WTC11 (cell line): Measurements from ENCODE around the gene ZNF780B. TPM values are rescaled to one million over a fixed set of nuclear protein-coding genes. Genes with fewer than 3 reads are reported as not detected.

Experiments
- ATAC-seq: fragments of 200-7000 bp; cut with Tn5 transposase; 2 replicates; pipeline ENCODE4 v1.10.0; 2021; ENCODE audit warnings: mild to moderate bottlenecking, moderate library complexity
- CTCF ChIA-PET: fragments of 300-600 bp; sonication (Branson Sonifier 250); formaldehyde crosslinking; loops from one replicate; lab custom pipeline; 2021; ENCODE audit warnings: antibody characterized with exemption; lab: Charles Lee
- POLR2A ChIA-PET: fragments of 350-600 bp; sonication (Branson Sonifier 250); formaldehyde crosslinking; loops from one replicate; lab custom pipeline; 2021; ENCODE audit warnings: antibody characterized with exemption; lab: Charles Lee
- DNase-seq: peaks from one replicate; pipeline ENCODE4 v3.0.0; 2021; ENCODE audit warnings: low spot score
- H3K27ac Mint-ChIP-seq: 2 replicates; pipeline ENCODE4 v1.8.0; 2021; ENCODE audit warnings: mixed read lengths
- H3K27me3 Mint-ChIP-seq: 2 replicates; pipeline ENCODE4 v1.8.0; 2021; ENCODE audit warnings: low read depth, mild to moderate bottlenecking, moderate library complexity, mixed read lengths
- H3K36me3 Mint-ChIP-seq: 2 replicates; pipeline ENCODE4 v1.8.0; 2021; ENCODE audit warnings: mixed read lengths
- H3K4me1 Mint-ChIP-seq: 2 replicates; pipeline ENCODE4 v1.8.0; 2022; ENCODE audit warnings: mixed read lengths
- H3K4me3 Mint-ChIP-seq: 2 replicates; pipeline ENCODE4 v1.8.0; 2021; ENCODE audit warnings: mild to moderate bottlenecking, moderate library complexity, mixed read lengths
- H3K9me3 Mint-ChIP-seq: 2 replicates; pipeline ENCODE4 v1.8.0; 2021; ENCODE audit warnings: mixed read lengths
- CTCF ChIP-seq: fragments of 200-600 bp; IDR thresholded peaks from 2 replicates; pipeline ENCODE4 v1.8.0; 2022; ENCODE audit warnings: antibody characterized with exemption
- ESRRA ChIP-seq: sonication (generic); formaldehyde crosslinking; IDR thresholded peaks from 2 replicates; pipeline ENCODE4 v1.8.1; 2022; ENCODE audit warnings: mild to moderate bottlenecking, missing genetic modification reagents, borderline replicate concordance
- FOXJ3 ChIP-seq: sonication (generic); formaldehyde crosslinking; IDR thresholded peaks from 2 replicates; pipeline ENCODE4 v1.9.0; 2021; ENCODE audit warnings: missing genetic modification reagents, mild to moderate bottlenecking, borderline replicate concordance
- FOXP1 ChIP-seq: sonication (generic); formaldehyde crosslinking; IDR thresholded peaks from 2 replicates; pipeline ENCODE4 v1.8.0; 2022; ENCODE audit warnings: missing genetic modification reagents, mild to moderate bottlenecking, moderate library complexity, borderline replicate concordance
- GTF2I ChIP-seq: fragments of 250-450 bp; sonication (Bioruptor Pico); conservative IDR thresholded peaks from 2 replicates; pipeline ENCODE4 v1.4.0; 2021; ENCODE audit warnings: mild to moderate bottlenecking
- MYBL2 ChIP-seq: sonication (generic); formaldehyde crosslinking; IDR thresholded peaks from 2 replicates; pipeline ENCODE4 v1.8.1; 2023; ENCODE audit warnings: mild to moderate bottlenecking, moderate library complexity, missing genetic modification reagents
- PRRX2 ChIP-seq: fragments of 250-450 bp; sonication (Bioruptor Pico); IDR thresholded peaks from 2 replicates; pipeline ENCODE4 v1.8.0; 2021; ENCODE audit warnings: mild to moderate bottlenecking
- RELA ChIP-seq: sonication (generic); formaldehyde crosslinking; IDR thresholded peaks from 2 replicates; pipeline ENCODE4 v1.8.1; 2022; ENCODE audit warnings: missing genetic modification reagents, mild to moderate bottlenecking, borderline replicate concordance
- TEAD1 ChIP-seq: sonication (generic); formaldehyde crosslinking; IDR thresholded peaks from 2 replicates; pipeline ENCODE4 v1.8.0; 2022; ENCODE audit warnings: mild to moderate bottlenecking, missing genetic modification reagents
- USF1 ChIP-seq: sonication (generic); formaldehyde crosslinking; IDR thresholded peaks from 2 replicates; pipeline ENCODE4 v1.8.0; 2022; ENCODE audit warnings: mild to moderate bottlenecking, missing genetic modification reagents
- ZNF121 ChIP-seq: sonication (generic); formaldehyde crosslinking; IDR thresholded peaks from 2 replicates; pipeline ENCODE4 v1.8.0; 2023; ENCODE audit warnings: missing genetic modification reagents
- ZNF671 ChIP-seq: fragments of 250-450 bp; sonication (Bioruptor Pico); IDR thresholded peaks from 2 replicates; pipeline ENCODE4 v1.8.0; 2021; ENCODE audit warnings: mild to moderate bottlenecking
- total RNA-seq: library from RNA; stranded (reverse); gene quantifications from 3 replicates; pipeline ENCODE4 v1.2.3, GENCODE V29; 2021
- TF ChIP-seq, protein P1 (sequence below): sonication (generic); formaldehyde crosslinking; IDR thresholded peaks from 2 replicates; pipeline ENCODE4 v1.8.0; 2023; ENCODE audit warnings: missing genetic modification reagents, mild to moderate bottlenecking, borderline replicate concordance
- TF ChIP-seq, protein P2 (sequence below): sonication (generic); formaldehyde crosslinking; conservative IDR thresholded peaks from 2 replicates; pipeline ENCODE4 v1.8.1; 2022; ENCODE audit warnings: mild to moderate bottlenecking, missing genetic modification reagents
- TF ChIP-seq, protein P3 (sequence below): fragments of 250-450 bp; sonication (Bioruptor Pico); conservative IDR thresholded peaks from 2 replicates; pipeline ENCODE4 v1.9.0; 2021; ENCODE audit warnings: mild to moderate bottlenecking
- TF ChIP-seq, protein P4 (sequence below): sonication (generic); formaldehyde crosslinking; IDR thresholded peaks from 2 replicates; pipeline ENCODE4 v1.8.1; 2022; ENCODE audit warnings: mild to moderate bottlenecking, moderate library complexity, missing genetic modification reagents
- TF ChIP-seq, protein P5 (sequence below): sonication (generic); formaldehyde crosslinking; IDR thresholded peaks from 2 replicates; pipeline ENCODE4 v1.8.0; 2022; ENCODE audit warnings: missing genetic modification reagents
- TF ChIP-seq, protein P6 (sequence below): fragments of 250-450 bp; sonication (Bioruptor Pico); IDR thresholded peaks from 2 replicates; pipeline ENCODE4 v1.9.0; 2021; ENCODE audit warnings: mild to moderate bottlenecking

The ZNF780B gene
- total RNA-seq, 1 experiment from 2014 or later, result 22.9 TPM

DNA sequence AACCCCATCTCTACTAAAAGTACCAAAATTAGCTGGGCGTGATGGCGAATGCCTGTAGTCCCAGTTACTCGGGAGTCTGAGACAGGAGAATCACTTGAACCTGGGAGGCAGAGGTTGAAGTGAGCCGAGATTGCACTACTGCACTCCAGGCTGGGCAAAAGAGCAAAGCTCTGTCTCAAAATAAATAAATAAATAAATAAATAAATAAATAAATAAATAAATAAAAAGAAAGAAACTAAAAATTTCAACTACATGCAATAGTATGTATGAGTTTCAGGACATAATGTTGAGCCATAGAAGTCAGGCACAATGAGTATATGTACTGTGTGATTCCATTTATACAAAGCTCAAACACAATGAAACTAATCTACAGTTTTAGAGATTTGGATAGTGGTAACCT lies 47.6 kb upstream of the ZNF780B start:
- no peak for ATAC-seq
- POLR2A ChIA-PET, result no interaction called here
- no peaks in the 10 kb centered on the region; the same call in 1 of the 2 replicates for H3K36me3 Mint-ChIP-seq

More for the DNA sequence above, 47.6 kb upstream of the ZNF780B start:
- DNase-seq, result no peak
- Mint-ChIP-seq H3K4me1 (no peaks in the 10 kb centered on the region), H3K27ac (no peak overlapping the region), H3K27me3 (peaks cover 12% of the 10 kb centered on the region; the same call in 1 of the 2 replicates), H3K9me3 (peaks cover 10% of the 10 kb centered on the region; the same call in 1 of the 2 replicates), H3K4me3 (no peak overlapping the region)
- CTCF ChIA-PET, result no interaction called here
- TF ChIP-seq MYBL2 (CRISPR knock-in tag) (no peak), RELA (CRISPR knock-in tag) (no peak), USF1 (CRISPR knock-in tag) (no peak), TEAD1 (CRISPR knock-in tag) (no peak), ZNF121 (CRISPR knock-in tag) (no peak), ZNF671 (CRISPR knock-in tag) (no peak), ESRRA (CRISPR knock-in tag) (no peak), GTF2I (CRISPR knock-in tag) (no peak), PRRX2 (CRISPR knock-in tag) (no peak), CTCF (no peak), FOXJ3 (CRISPR knock-in tag) (no peak), FOXP1 (CRISPR knock-in tag) (no peak)
- TF ChIP-seq, protein P1, sequence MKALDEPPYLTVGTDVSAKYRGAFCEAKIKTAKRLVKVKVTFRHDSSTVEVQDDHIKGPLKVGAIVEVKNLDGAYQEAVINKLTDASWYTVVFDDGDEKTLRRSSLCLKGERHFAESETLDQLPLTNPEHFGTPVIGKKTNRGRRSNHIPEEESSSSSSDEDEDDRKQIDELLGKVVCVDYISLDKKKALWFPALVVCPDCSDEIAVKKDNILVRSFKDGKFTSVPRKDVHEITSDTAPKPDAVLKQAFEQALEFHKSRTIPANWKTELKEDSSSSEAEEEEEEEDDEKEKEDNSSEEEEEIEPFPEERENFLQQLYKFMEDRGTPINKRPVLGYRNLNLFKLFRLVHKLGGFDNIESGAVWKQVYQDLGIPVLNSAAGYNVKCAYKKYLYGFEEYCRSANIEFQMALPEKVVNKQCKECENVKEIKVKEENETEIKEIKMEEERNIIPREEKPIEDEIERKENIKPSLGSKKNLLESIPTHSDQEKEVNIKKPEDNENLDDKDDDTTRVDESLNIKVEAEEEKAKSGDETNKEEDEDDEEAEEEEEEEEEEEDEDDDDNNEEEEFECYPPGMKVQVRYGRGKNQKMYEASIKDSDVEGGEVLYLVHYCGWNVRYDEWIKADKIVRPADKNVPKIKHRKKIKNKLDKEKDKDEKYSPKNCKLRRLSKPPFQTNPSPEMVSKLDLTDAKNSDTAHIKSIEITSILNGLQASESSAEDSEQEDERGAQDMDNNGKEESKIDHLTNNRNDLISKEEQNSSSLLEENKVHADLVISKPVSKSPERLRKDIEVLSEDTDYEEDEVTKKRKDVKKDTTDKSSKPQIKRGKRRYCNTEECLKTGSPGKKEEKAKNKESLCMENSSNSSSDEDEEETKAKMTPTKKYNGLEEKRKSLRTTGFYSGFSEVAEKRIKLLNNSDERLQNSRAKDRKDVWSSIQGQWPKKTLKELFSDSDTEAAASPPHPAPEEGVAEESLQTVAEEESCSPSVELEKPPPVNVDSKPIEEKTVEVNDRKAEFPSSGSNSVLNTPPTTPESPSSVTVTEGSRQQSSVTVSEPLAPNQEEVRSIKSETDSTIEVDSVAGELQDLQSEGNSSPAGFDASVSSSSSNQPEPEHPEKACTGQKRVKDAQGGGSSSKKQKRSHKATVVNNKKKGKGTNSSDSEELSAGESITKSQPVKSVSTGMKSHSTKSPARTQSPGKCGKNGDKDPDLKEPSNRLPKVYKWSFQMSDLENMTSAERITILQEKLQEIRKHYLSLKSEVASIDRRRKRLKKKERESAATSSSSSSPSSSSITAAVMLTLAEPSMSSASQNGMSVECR (CRISPR knock-in tag), result no peak
- TF ChIP-seq, protein P2, sequence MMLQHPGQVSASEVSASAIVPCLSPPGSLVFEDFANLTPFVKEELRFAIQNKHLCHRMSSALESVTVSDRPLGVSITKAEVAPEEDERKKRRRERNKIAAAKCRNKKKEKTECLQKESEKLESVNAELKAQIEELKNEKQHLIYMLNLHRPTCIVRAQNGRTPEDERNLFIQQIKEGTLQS, result no peak
- TF ChIP-seq, protein P3, sequence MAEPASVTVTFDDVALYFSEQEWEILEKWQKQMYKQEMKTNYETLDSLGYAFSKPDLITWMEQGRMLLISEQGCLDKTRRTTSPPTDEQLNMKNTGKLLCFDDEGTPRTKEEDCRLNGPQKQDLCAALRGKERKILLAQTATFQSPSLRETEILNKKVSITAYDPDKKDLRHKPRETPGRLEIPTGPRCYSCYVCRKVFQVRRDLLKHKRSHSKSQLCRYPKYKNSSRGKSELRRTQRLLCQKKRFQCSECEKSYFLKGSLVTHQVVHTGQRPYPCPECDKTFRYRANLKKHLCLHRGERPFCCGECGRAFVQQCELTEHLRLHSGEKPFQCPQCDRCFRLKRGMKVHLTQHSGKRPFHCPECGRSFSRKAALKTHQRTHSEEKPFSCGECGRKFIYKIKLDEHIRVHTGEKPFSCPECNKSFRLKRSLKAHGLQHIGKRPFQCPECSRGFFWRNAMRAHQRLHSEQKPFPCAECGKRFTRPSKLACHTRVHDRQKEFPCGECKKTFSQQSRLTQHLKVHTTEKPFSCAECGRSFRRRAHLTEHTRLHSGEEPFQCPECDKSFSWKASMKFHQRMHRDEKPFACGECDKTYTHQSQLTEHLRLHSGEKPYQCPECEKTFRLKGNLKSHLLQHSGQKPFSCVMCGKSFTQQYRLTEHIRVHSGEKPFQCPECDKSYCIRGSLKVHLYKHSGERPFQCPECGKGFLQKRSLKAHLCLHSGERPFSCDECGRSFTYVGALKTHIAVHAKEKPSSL (CRISPR knock-in tag), result no peak
- TF ChIP-seq, protein P4, sequence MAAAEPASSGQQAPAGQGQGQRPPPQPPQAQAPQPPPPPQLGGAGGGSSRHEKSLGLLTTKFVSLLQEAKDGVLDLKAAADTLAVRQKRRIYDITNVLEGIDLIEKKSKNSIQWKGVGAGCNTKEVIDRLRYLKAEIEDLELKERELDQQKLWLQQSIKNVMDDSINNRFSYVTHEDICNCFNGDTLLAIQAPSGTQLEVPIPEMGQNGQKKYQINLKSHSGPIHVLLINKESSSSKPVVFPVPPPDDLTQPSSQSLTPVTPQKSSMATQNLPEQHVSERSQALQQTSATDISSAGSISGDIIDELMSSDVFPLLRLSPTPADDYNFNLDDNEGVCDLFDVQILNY (CRISPR knock-in tag), result no peak
- TF ChIP-seq, protein P5, sequence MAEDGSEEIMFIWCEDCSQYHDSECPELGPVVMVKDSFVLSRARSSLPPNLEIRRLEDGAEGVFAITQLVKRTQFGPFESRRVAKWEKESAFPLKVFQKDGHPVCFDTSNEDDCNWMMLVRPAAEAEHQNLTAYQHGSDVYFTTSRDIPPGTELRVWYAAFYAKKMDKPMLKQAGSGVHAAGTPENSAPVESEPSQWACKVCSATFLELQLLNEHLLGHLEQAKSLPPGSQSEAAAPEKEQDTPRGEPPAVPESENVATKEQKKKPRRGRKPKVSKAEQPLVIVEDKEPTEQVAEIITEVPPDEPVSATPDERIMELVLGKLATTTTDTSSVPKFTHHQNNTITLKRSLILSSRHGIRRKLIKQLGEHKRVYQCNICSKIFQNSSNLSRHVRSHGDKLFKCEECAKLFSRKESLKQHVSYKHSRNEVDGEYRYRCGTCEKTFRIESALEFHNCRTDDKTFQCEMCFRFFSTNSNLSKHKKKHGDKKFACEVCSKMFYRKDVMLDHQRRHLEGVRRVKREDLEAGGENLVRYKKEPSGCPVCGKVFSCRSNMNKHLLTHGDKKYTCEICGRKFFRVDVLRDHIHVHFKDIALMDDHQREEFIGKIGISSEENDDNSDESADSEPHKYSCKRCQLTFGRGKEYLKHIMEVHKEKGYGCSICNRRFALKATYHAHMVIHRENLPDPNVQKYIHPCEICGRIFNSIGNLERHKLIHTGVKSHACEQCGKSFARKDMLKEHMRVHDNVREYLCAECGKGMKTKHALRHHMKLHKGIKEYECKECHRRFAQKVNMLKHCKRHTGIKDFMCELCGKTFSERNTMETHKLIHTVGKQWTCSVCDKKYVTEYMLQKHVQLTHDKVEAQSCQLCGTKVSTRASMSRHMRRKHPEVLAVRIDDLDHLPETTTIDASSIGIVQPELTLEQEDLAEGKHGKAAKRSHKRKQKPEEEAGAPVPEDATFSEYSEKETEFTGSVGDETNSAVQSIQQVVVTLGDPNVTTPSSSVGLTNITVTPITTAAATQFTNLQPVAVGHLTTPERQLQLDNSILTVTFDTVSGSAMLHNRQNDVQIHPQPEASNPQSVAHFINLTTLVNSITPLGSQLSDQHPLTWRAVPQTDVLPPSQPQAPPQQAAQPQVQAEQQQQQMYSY (CRISPR knock-in tag), result no peak
- TF ChIP-seq, protein P6, sequence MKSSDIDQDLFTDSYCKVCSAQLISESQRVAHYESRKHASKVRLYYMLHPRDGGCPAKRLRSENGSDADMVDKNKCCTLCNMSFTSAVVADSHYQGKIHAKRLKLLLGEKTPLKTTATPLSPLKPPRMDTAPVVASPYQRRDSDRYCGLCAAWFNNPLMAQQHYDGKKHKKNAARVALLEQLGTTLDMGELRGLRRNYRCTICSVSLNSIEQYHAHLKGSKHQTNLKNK (CRISPR knock-in tag), result no peak
